Putamen (tissue), 1 donor: ENCODE data around the gene ASXL1.

Experiments
- DNase-seq: peaks from one replicate; pipeline ENCODE4 v3.0.0-alpha.2; 2016; ENCODE audit warnings: low spot score

Gene ASXL1

GRCh38 chr20:32440069-32440757, 82.1 kb downstream of the ASXL1 start:
- no peak for DNase-seq

- DNase-seq: no peak
These were observed 82.6 kb downstream of the ASXL1 start for GRCh38 chr20:32440758-32441078.

GRCh38 chr20:32441638-32442037, 83.5 kb downstream of the ASXL1 start:
- DNase-seq: no peak

- DNase-seq: no peak
These were observed 84.7 kb downstream of the ASXL1 start for GRCh38 chr20:32442630-32443373.

- no peak for DNase-seq
These were observed 85.3 kb downstream of the ASXL1 start for GRCh38 chr20:32443386-32443974.

GRCh38 chr20:32444474-32445220, 86.5 kb downstream of the ASXL1 start:
- no peak for DNase-seq

GRCh38 chr20:32445539-32446273, 87.6 kb downstream of the ASXL1 start:
- DNase-seq: no peak

GRCh38 chr20:32446301-32447100, 88.4 kb downstream of the ASXL1 start:
- DNase-seq: no peak

- no peak for DNase-seq
These were observed 89.3 kb downstream of the ASXL1 start for GRCh38 chr20:32447136-32448027.

- DNase-seq: no peak
These were observed 90.3 kb downstream of the ASXL1 start for GRCh38 chr20:32448306-32449056.

- DNase-seq: no peak
These were observed 91.1 kb downstream of the ASXL1 start for GRCh38 chr20:32449057-32449889.

GRCh38 chr20:32449890-32450401, 91.8 kb downstream of the ASXL1 start:
- no peak for DNase-seq

- no peak for DNase-seq
These were observed 92.4 kb downstream of the ASXL1 start for GRCh38 chr20:32450484-32451061.

- DNase-seq: no peak
These were observed 93.2 kb downstream of the ASXL1 start for GRCh38 chr20:32451340-32451681.

- DNase-seq: no peak
These were observed 93.7 kb downstream of the ASXL1 start for GRCh38 chr20:32451682-32452461.

GRCh38 chr20:32452776-32453466, 94.8 kb downstream of the ASXL1 start:
- DNase-seq: no peak
